T-cell (primary cell): Measurements from ENCODE around the gene FAM221B. TPM values are rescaled to one million over a fixed set of nuclear protein-coding genes. Genes with fewer than 3 reads are reported as not detected.
A peak's percentile ranks its signal among the peaks of the same experiment; 100 is the strongest.

Experiments
- ATAC-seq, 4 experiments: fragments of 200-7000 bp in 3 of 4; fragments of 150-1000 bp in 1 of 4; cut with Tn5 transposase; replicated peaks in 1 of 4; 1 replicate in 3 of 4; 2 replicates in 1 of 4; pipeline ENCODE4 v1.10.0; 2021; ENCODE audit warnings: moderate library complexity in 3 of 4, mild to moderate bottlenecking in 2 of 4, moderate number of reproducible peaks in 1 of 4
- CTCF ChIA-PET, 2 donors: fragments of 300-600 bp; sonication (Branson Sonifier 250); formaldehyde crosslinking; loops; one replicate each; lab custom pipeline; 2022; ENCODE audit warnings: antibody characterized with exemption in 2 of 2; lab: Charles Lee
- POLR2A ChIA-PET, 2 donors: fragments of 300-600 bp; sonication (Branson Sonifier 250); formaldehyde crosslinking; loops; one replicate each; lab custom pipeline; 2022; ENCODE audit warnings: antibody characterized with exemption in 2 of 2; lab: Charles Lee
- DNase-seq, 35 experiments: peaks; one replicate each; pipeline versions ENCODE4 v3.0.0 to v3.0.0-alpha.2; 2013 to 2023
- H3K27ac ChIP-seq: one replicate; pipeline ENCODE4 v1.5.1; 2013; ENCODE audit warnings: low read length
- H3K27me3 ChIP-seq, 2 experiments: replicated peaks in 1 of 2; 1 replicate in 1 of 2; 2 replicates in 1 of 2; pipeline versions ENCODE4 v1.6.1 to v1.7.0; 2013; ENCODE audit warnings: low read length in 1 of 2, mixed read lengths in 1 of 2; ENCODE audit not compliant: control insufficient read depth in 2 of 2, insufficient read depth in 2 of 2; ENCODE audit errors: extremely low read depth in 1 of 2
- H3K36me3 ChIP-seq, 2 donors: 1 replicate in 1 of 2; 2 replicates in 1 of 2; pipeline versions ENCODE4 v1.6.1 to v1.7.0; 2013; ENCODE audit warnings: low read length in 1 of 2; ENCODE audit not compliant: control insufficient read depth in 2 of 2, insufficient read depth in 1 of 2; ENCODE audit errors: extremely low read depth in 1 of 2
- H3K4me1 ChIP-seq, 2 experiments: 1 replicate in 1 of 2; 2 replicates in 1 of 2; pipeline versions ENCODE4 v1.6.1 to v1.7.0; 2013; ENCODE audit warnings: low read length in 2 of 2, mixed read lengths in 1 of 2; ENCODE audit not compliant: insufficient read depth in 2 of 2, control insufficient read depth in 1 of 2; ENCODE audit errors: extremely low read depth in 1 of 2
- H3K4me3 ChIP-seq, 2 donors: 1 replicate in 1 of 2; 2 replicates in 1 of 2; pipeline versions ENCODE4 v1.5.1 to v1.7.0; 2013; ENCODE audit warnings: mild to moderate bottlenecking in 2 of 2, low read length in 1 of 2, moderate library complexity in 1 of 2; ENCODE audit not compliant: control insufficient read depth in 1 of 2; ENCODE audit errors: extremely low read depth in 1 of 2
- H3K9me3 ChIP-seq: 2 replicates; pipeline ENCODE4 v1.7.0; 2013
- H3K27ac Mint-ChIP-seq, 2 donors: one replicate each; pipeline ENCODE4 v1.8.0; 2020 to 2021; ENCODE audit warnings: mild to moderate bottlenecking in 2 of 2, mixed read lengths in 2 of 2
- H3K27me3 Mint-ChIP-seq, 2 donors: one replicate each; pipeline ENCODE4 v1.8.0; 2021 to 2022; ENCODE audit warnings: mixed read lengths in 2 of 2
- H3K36me3 Mint-ChIP-seq: one replicate; pipeline ENCODE4 v1.8.0; 2021; ENCODE audit warnings: mixed read lengths
- H3K4me1 Mint-ChIP-seq, 3 donors: one replicate each; pipeline ENCODE4 v1.8.0; 2020 to 2022; ENCODE audit warnings: mixed read lengths in 3 of 3, mild to moderate bottlenecking in 1 of 3
- H3K4me3 Mint-ChIP-seq, 3 donors: one replicate each; pipeline ENCODE4 v1.8.0; 2020 to 2022; ENCODE audit warnings: mild to moderate bottlenecking in 3 of 3, mixed read lengths in 3 of 3, moderate library complexity in 3 of 3
- H3K9me3 Mint-ChIP-seq, 3 donors: one replicate each; pipeline ENCODE4 v1.8.0; 2020 to 2022; ENCODE audit warnings: mixed read lengths in 3 of 3
- WGBS: methylation state at CpG from one replicate; pipeline ENCODE4 v1.1.5; 2013; ENCODE audit warnings: missing lambda C conversion rate; ENCODE audit not compliant: insufficient coverage; 5-methylcytosine and 5-hydroxymethylcytosine counted together
- total RNA-seq, 35 experiments: library from RNA in 6 of 35; stranded (reverse) in 6 of 35; fragments of 120-200 nt in 1 of 35; gene quantifications; one replicate each; pipeline versions ENCODE4 v1.2.1 to v1.2.4 and lab custom pipeline; 2013 to 2026

Gene FAM221B
- total RNA-seq, 5 donors from 2014 or later (not counting 1 experiment from before 2014, with no cell fraction given), result not detected

DNA sequence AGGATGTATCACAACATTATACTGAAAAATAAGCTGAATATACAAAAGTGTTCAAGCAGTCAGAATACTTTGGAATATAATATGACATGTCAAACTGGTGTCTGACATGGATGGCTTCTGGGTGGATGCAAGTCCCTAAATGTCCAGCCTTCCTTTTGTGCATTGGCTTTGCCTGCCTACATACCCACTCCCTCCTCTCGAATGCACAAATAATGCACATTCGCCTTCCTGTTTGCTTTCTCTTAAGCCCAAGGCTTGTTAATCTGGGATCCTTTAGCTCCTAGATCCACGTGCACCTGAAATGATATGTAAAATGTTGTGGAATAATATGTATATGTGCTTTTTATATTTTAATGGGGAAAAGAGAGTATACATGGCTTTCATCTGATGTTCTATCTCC is 50.0 kb downstream of the FAM221B start:
- no CpG with 5 or more reads among the region's 3 CpGs for WGBS
- Histone ChIP-seq H3K9me3 (no peaks in the 10 kb centered on the region), H3K27me3 (no peaks in the 10 kb centered on the region), H3K4me1 (no peaks in the 10 kb centered on the region), H3K36me3 (peaks cover 0 to 8% of the 10 kb centered on the region in 2 donors), H3K27ac (no peak overlapping the region), H3K4me3 (no peak overlapping the region)
- Mint-ChIP-seq H3K4me1 (peaks cover 2 to 10% (median 2%) of the 10 kb centered on the region in 3 donors), H3K27me3 (no peaks in the 10 kb centered on the region), H3K9me3 (no peaks in the 10 kb centered on the region), H3K36me3 (peaks cover 16% of the 10 kb centered on the region), H3K4me3 (no peak overlapping the region), H3K27ac (no peak overlapping the region)
- ChIA-PET CTCF (interaction anchor here (1.0 to 1.9 kb wide), 2 partner anchors 10 to 12 kb away, joined by 3 to 6 read pairs; no protein-coding TSS in a partner anchor), POLR2A (no interaction called here)
- no peak for DNase-seq
- ATAC-seq, result no peak

- no peaks in the 10 kb centered on the region for H3K4me1 ChIP-seq
- H3K27ac Mint-ChIP-seq, result no peak overlapping the region
- DNase-seq, result no peak
- no CpG with 5 or more reads among the region's 4 CpGs for WGBS
- H3K9me3 ChIP-seq, result no peaks in the 10 kb centered on the region
- no peaks in the 10 kb centered on the region for H3K27me3 Mint-ChIP-seq
- POLR2A ChIA-PET, result interaction anchor here in 1 of 2 donors (0.7 kb wide), 1 partner anchor 1384 kb away, joined by 3 read pairs; no protein-coding TSS in a partner anchor
- H3K36me3 Mint-ChIP-seq, result peaks cover 12% of the 10 kb centered on the region
- no peak overlapping the region for H3K27ac ChIP-seq
- no peaks in the 10 kb centered on the region for H3K9me3 Mint-ChIP-seq
- peaks cover 0 to 10% of the 10 kb centered on the region in 2 donors for H3K36me3 ChIP-seq
- CTCF ChIA-PET, result interaction anchor here in 1 of 2 donors (0.6 kb wide), 1 partner anchor 14 kb away, joined by 3 read pairs; no protein-coding TSS in a partner anchor
- peaks cover 2 to 9% (median 2%) of the 10 kb centered on the region in 3 donors for H3K4me1 Mint-ChIP-seq
- ATAC-seq, result no peak
- H3K4me3 Mint-ChIP-seq, result no peak overlapping the region
- H3K27me3 ChIP-seq, result no peaks in the 10 kb centered on the region
- H3K4me3 ChIP-seq, result no peak overlapping the region
These were observed 52.5 kb downstream of the FAM221B start for GRCh38 chr9:35776018-35776417.

DNA sequence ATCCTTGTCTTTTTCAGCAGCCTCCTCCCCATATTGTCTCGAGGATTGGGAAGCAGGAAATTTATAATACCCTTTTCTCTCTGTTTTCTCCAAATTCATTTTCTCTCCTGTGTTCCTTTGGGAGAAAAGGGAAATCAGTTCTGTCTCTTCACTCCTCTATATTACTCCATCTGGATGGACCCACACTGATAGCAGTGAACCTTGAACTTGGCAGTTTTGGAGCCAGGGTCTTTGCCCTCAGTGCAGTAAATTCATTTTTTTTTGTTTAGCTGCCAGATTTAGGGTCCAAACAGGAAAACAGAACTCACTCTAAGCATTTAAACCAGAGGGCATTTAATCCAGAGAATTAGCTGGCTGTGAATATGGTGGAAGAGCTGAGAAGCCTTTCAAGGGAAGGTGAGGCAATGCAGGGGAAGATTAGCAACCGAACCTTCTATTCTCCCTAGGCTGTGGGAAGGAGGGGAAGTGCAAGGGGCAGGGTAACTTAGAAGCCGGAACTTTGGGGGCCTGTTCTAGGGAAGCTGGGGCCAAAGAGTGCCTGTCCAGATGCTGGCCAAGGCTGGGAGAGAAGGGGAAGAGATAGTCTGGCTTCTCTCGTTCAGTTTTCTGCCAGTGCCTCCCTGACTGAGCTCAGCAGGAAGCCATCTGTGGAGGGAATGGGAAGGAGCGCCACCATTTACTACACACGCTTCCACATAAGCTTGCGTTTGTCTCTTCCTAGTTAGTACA is 53.5 kb downstream of the FAM221B start:
- no peaks in the 10 kb centered on the region for H3K27me3 Mint-ChIP-seq
- H3K27ac ChIP-seq, result no peak overlapping the region
- no peaks in the 10 kb centered on the region for H3K27me3 ChIP-seq
- CTCF ChIA-PET, result interaction anchor here in 1 of 2 donors (0.6 kb wide), 1 partner anchor 15 kb away, joined by 3 read pairs; no protein-coding TSS in a partner anchor
- DNase-seq (no peak), ATAC-seq (no peak)
- POLR2A ChIA-PET, result no interaction called here
- no peaks in the 10 kb centered on the region for H3K9me3 Mint-ChIP-seq
- peak overlapping the region in 1 of 2 donors; percentile 58 for H3K27ac Mint-ChIP-seq
- no peaks in the 10 kb centered on the region for H3K4me1 ChIP-seq
- no peak overlapping the region for H3K4me3 Mint-ChIP-seq
- peaks cover 0 to 7% of the 10 kb centered on the region in 2 donors for H3K36me3 ChIP-seq
- peaks cover 0 to under 1% (median 0%) of the 10 kb centered on the region in 3 donors for H3K4me1 Mint-ChIP-seq
- peaks cover 7% of the 10 kb centered on the region for H3K36me3 Mint-ChIP-seq
- WGBS, result no CpG with 5 or more reads among the region's 7 CpGs
- no peaks in the 10 kb centered on the region for H3K9me3 ChIP-seq
- H3K4me3 ChIP-seq, result no peak overlapping the region

GRCh38 chr9:35771943-35772342 is 56.6 kb downstream of the FAM221B start:
- no peaks in the 10 kb centered on the region for H3K4me1 ChIP-seq
- peaks cover 0 to 7% (median 6%) of the 10 kb centered on the region in 3 donors for H3K4me1 Mint-ChIP-seq
- 100% methylated on average over 2 of the region's 3 CpGs for whole genome bisulfite sequencing
- H3K4me3 Mint-ChIP-seq, result no peak overlapping the region
- H3K27ac ChIP-seq, result no peak overlapping the region
- H3K27ac Mint-ChIP-seq, result no peak overlapping the region
- POLR2A ChIA-PET, result interaction anchor here in 1 of 2 donors (0.6 kb wide), 1 partner anchor 20 kb away, joined by 3 read pairs; no protein-coding TSS in a partner anchor
- no peak overlapping the region for H3K4me3 ChIP-seq
- DNase-seq (no peak), ATAC-seq (no peak)
- no peaks in the 10 kb centered on the region for H3K36me3 Mint-ChIP-seq
- H3K36me3 ChIP-seq, result peaks cover 0 to 10% of the 10 kb centered on the region in 2 donors
- H3K27me3 ChIP-seq, result no peaks in the 10 kb centered on the region
- H3K27me3 Mint-ChIP-seq, result no peaks in the 10 kb centered on the region
- H3K9me3 Mint-ChIP-seq, result no peaks in the 10 kb centered on the region
- CTCF ChIA-PET, result interaction anchor here in 1 of 2 donors (0.5 to 0.7 kb wide), 3 partner anchors 120 to 890 kb away, joined by 3 to 6 read pairs (median 3); no protein-coding TSS in a partner anchor
- H3K9me3 ChIP-seq, result no peaks in the 10 kb centered on the region

DNA sequence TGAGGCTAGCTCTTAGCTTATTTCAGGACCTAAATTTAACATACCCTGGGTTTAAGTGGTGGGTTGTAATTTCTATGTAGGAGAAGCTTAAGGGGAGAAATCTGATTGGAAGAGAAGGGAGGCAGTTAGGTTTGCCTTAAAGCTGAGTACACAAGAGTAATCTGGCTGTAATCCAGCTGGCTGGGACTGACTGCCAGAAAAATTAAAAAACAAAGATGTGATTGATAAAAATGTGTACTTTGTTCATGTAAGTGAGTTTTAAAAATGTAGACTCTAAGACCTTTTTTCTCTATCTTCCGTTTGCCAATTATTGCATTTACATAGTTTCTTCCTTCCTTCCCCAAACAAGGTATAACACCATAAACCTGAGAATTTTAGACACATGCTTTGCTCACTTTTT is 57.0 kb downstream of the FAM221B start:
- no peaks in the 10 kb centered on the region for H3K27me3 Mint-ChIP-seq
- H3K9me3 Mint-ChIP-seq, result no peaks in the 10 kb centered on the region
- Histone ChIP-seq H3K4me1 (no peaks in the 10 kb centered on the region), H3K27me3 (no peaks in the 10 kb centered on the region), H3K9me3 (no peaks in the 10 kb centered on the region), H3K27ac (no peak overlapping the region), H3K4me3 (no peak overlapping the region), H3K36me3 (peaks cover 0 to 10% of the 10 kb centered on the region in 2 donors)
- WGBS, result no CpG with 5 or more reads among the region's 1 CpG
- POLR2A ChIA-PET, result interaction anchor here in 1 of 2 donors (0.6 kb wide), 1 partner anchor 20 kb away, joined by 3 read pairs; no protein-coding TSS in a partner anchor
- DNase-seq (no peak), ATAC-seq (no peak)
- H3K27ac Mint-ChIP-seq, result no peak overlapping the region
- CTCF ChIA-PET, result interaction anchor here in 1 of 2 donors (0.5 to 0.7 kb wide), 3 partner anchors 111 to 890 kb away, joined by 3 read pairs; no protein-coding TSS in a partner anchor
- H3K36me3 Mint-ChIP-seq, result no peaks in the 10 kb centered on the region
- H3K4me1 Mint-ChIP-seq, result peaks cover 0 to 7% (median 6%) of the 10 kb centered on the region in 3 donors
- no peak overlapping the region for H3K4me3 Mint-ChIP-seq

DNA sequence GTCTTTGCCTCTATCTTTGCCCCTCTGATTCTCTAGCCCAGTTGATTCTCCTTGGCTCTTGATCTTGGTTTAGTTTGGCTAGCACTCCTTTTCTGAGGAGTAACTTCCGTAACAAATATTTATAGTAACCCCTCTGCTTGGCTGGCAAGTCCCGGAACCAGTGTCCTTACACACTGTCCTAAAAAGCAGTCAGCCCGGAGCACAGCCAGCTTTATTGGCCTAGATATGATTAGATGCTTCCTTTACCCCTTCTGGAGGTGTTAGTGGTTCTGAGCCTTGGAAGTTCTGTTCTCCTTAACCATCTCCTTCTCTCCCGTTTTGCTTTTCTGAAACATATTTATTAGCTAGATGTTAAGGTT is 57.5 kb downstream of the FAM221B start:
- CTCF ChIA-PET, result interaction anchor here (0.7 to 1.1 kb wide), 2 partner anchors 17 to 111 kb away, joined by 3 to 5 read pairs; no protein-coding TSS in a partner anchor
- ATAC-seq, result no peak
- Mint-ChIP-seq H3K27ac (no peak overlapping the region), H3K36me3 (no peaks in the 10 kb centered on the region), H3K27me3 (no peaks in the 10 kb centered on the region), H3K4me3 (no peak overlapping the region), H3K4me1 (peaks cover 0 to 11% (median 11%) of the 10 kb centered on the region in 3 donors), H3K9me3 (no peaks in the 10 kb centered on the region)
- no peak overlapping the region for H3K4me3 ChIP-seq
- no CpG with 5 or more reads among the region's 4 CpGs for WGBS
- no peak overlapping the region for H3K27ac ChIP-seq
- H3K36me3 ChIP-seq, result peaks cover 0 to 9% of the 10 kb centered on the region in 2 donors
- H3K4me1 ChIP-seq, result no peaks in the 10 kb centered on the region
- DNase-seq, result no peak
- H3K27me3 ChIP-seq, result no peaks in the 10 kb centered on the region
- POLR2A ChIA-PET, result interaction anchor here in 1 of 2 donors (0.7 kb wide), 1 partner anchor 1185 kb away, joined by 3 read pairs; no protein-coding TSS in a partner anchor
- H3K9me3 ChIP-seq, result no peaks in the 10 kb centered on the region
